HG03469 (cell line): ENCODE data around the gene NUDT7.

Experiments
- ATAC-seq: cut with Tn5 transposase; IDR thresholded peaks from one replicate; pipeline ENCODE4 v1.9.1; 2021; ENCODE audit warnings: mild to moderate bottlenecking, moderate library complexity, moderate number of reproducible peaks; ENCODE audit not compliant: unreplicated experiment

Gene NUDT7

GRCh38 chr16:77723108-77723514 lies 797 bp downstream of the NUDT7 start:
- no peak for ATAC-seq

DNA sequence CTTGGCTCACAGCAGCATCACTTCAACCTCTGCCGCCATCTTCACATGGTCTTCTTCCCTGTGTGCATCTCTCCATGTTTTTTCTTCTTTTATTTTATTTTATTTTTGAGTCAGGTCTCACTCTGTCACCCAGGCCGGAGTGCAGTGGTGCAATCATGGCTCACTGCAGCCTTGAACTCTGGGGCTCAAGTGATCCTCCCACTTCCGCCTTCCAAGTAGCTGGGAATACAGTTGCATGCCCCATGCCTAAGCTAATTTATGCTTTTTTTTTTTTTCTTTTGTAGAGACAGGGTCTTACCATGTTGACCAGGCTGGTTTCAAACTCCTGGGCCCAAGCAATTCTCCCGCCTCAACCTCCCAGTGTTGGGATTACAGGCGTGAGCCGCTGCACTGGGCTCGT lies 1.9 kb downstream of the NUDT7 start:
- ATAC-seq, result no peak

DNA sequence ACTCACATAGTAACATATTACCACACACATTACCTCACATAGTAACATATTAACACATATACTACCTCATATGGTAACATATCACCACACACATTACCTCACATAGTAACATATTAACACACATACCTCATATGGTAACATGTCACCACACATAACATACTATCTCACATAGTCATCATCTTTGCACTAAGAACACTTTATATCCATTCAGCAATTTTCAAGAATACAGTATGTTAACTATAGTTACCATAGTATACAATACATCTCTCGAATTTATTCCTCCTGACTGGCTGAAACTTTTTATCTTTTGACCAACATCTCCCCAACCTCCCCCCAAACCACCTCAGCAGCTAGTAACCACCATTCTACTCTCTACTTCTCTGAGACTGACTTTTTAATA lies 7.6 kb downstream of the NUDT7 start:
- no peak for ATAC-seq

DNA sequence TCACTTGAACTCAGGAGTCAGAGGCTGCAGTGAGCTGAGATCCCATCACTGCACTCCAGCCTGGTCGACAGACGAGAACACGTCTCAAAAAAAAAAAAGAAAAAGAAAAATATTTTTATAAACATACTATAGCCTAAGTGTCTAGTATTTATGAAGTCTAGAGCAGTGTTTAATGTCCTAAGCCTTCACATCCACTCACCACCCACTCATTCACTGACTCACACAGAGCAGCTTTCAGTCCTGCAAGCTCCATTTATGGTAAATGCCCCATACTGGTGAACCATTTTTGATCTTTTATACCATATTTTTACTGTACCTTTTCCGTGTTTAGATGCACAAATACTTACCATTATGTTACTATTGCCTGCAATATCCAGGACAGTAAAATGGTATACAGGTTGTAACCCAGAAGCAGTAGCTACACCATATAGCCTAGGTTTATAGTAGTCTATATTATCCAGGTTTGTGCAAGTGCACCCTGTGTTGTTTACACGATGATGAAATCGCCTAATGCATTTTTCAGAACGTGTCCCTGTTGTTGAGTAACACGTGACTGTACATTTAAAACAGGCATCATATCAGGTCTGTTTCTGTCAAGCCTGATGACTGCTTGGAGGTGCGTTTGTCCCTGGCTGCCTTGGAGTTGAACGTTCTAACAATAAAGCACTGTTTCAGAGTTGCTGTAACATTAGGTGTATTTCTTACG lies 10.1 kb downstream of the NUDT7 start:
- ATAC-seq, result no peak

- ATAC-seq, result no peak
These were observed 14.6 kb downstream of the NUDT7 start for GRCh38 chr16:77736879-77737278.

DNA sequence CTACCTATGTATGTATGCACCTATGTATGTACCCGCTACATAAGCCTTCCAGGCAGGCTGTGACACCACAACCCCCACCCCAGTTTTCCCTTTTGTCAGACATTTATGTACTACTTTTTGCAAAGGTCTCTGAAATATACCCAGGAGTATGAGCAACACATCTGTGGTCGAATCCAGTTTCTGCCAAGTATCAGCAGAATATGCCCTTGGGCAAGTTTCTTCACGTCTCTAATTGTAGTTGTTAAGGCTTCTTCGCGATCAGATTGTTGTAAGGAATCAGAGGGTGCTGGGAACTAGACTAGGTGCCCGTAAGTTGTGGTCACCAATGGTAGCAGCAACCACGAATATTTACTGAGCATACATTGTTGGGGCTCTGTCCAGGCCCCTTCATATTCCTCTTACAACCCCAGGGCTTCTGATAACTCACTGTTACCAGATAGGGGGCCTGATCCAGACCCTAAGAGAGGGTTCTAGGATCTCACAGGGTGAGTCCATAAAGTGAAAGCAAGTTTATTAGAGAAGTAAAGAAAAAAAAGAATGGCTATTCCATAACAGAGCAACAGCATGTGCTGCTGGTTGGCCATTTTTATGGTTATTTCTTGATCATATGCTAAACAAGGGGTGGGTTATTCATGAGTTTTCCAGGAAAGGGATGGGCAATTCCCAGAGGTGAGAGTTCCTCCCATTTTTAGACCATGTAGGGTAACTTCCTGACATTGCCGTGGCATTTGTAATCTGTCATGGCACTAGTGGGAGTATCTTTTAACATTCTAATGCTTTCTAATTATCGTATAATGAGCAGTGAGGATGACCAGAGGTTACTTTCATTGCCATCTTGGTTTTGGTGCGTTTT lies 16.6 kb downstream of the NUDT7 start:
- no peak for ATAC-seq

DNA sequence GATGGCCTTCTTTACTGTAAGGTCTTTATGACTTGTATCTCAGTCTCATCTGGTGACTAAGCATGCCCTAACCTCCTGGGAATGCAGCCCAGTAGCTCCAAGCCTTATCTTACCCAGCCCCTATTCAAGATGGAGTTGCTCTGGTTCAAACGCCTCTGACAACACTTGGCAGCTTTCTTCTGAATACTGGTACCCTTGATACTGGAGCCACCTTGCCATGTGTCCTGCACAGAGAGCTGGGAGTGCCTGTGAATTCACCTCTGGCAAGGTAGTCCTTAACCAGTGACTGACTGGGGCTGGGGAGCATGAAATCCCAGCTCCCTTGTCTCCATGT lies 17.2 kb downstream of the NUDT7 start:
- ATAC-seq, result no peak

- ATAC-seq, result no peak
These were observed 21.8 kb downstream of the NUDT7 start for GRCh38 chr16:77744141-77744540.

DNA sequence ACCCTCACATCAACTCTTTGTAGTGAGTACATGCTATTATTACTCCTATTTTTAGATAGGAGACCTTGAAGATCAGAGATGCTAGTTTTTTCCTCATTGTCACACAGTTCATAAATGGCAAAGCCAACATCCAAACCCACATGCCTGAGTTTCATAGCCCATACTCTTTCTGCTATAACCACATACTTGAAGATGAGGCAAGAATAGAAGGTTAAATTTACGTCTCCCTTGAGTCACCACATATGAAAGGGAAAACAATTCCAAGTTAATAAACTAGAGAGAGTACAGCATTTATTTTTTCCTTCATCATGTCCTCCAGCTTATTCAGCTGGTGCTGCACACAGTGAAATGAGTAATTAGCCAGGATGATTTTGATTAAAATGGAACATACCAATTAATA lies 23.7 kb downstream of the NUDT7 start:
- ATAC-seq, result no peak

DNA sequence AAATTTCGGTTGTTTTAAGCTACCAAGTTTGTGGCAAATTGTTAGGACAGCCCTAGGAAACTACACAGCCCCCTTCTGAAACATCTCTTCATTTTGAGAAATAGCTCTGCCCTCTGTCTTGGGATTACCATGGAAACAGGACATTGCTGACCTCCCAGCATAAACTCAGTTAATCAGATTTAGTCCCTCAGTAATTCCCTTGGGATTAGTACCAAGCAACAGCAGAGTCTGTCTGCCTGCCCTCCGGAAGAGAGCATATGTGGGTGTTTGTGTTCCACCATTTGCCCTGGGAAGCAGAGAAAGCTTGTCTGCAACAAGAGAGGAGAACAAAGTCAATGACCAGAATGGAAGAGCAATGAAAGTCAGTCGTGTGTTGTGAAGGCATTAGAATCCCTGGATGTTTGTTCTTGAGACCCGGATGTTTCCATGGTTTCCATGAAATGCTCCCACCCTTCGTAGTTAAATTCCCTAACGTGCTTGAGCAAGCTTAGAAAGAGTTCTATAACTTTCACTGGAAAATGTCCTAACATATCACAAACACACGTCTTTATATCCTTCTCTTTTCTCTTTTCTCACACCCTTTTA lies 26.2 kb downstream of the NUDT7 start:
- no peak for ATAC-seq

GRCh38 chr16:77749415-77749814 lies 27.1 kb downstream of the NUDT7 start:
- no peak for ATAC-seq

- ATAC-seq, result no peak
These were observed 35.7 kb downstream of the NUDT7 start for GRCh38 chr16:77758046-77758445.

- no peak for ATAC-seq
These were observed 36.2 kb downstream of the NUDT7 start for GRCh38 chr16:77758508-77758907.

DNA sequence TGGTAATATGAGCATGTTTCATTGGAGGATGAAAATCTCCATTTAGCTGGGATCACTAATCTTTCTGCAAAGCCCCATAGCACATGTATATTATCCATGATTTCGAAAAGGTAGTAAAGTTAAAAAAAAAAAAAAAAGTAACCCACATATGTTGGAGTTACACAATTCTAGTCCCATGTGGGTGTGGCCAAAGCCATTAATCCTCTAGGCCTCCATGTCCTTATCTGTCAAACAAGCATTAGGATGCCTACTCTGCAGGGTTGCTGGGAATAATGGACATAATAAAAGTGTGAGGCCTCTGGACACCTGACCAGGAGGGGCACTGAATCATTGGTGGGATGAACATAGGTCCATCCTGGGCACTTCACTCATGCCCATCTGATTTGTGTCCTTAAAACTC lies 36.9 kb downstream of the NUDT7 start:
- ATAC-seq, result no peak

DNA sequence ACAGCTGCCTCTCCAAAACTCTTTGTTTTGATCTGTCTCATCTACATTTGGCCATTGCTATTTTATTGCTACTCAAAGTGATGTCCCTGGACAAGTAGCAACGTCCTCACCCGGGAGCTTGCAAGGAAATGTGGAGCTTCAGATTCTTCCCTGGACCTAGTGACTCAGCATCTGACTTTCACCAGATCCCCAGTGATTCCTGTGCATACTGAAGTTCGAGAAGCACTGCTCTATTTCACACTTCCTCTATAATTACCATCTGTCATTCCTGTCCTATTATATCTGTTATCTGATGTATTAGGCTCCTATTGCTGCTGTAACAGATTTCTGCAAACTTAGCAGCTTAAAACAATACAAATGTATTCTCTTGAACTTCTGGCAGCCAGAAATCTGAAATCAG lies 37.5 kb downstream of the NUDT7 start:
- ATAC-seq, result no peak

- no peak for ATAC-seq
These were observed 38.5 kb downstream of the NUDT7 start for GRCh38 chr16:77760800-77761199.

DNA sequence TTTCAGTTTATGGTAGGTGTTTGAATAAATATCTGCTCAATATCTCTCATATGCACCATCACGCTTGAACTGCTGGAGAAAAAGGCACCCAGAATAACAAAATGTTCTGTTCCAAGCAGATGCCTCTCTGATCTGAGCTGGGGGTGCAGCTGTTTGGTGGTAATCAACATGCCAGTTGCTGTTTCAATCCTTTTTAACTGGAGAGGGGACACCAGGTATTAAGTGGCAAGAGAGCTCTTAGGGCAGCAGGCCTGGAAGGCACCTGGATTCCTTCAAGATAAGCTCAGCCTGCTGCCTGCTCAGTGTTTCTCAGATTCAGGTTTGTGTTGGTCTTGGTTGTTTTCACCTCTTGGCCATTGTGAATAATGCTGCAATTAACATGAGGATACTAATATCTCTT lies 38.9 kb downstream of the NUDT7 start:
- no peak for ATAC-seq

DNA sequence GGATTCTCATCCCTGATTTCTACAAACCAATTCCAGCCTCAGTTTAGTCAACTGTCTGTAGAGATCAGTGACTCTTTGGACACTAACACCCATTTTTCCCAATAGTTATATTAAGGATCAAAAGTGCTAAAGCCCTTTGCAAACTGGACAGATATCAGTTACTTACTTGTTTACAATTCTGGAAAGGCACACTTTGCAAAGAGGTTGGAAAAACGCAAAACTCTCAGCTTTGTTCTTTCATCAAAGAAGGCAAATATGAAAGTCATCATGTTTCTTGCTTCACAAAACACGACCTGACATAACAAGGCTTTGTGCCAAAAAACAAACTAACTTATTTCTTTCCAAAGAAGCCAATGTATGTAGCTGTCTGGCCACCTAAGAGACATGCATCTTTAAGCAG lies 39.9 kb downstream of the NUDT7 start:
- ATAC-seq, result no peak

DNA sequence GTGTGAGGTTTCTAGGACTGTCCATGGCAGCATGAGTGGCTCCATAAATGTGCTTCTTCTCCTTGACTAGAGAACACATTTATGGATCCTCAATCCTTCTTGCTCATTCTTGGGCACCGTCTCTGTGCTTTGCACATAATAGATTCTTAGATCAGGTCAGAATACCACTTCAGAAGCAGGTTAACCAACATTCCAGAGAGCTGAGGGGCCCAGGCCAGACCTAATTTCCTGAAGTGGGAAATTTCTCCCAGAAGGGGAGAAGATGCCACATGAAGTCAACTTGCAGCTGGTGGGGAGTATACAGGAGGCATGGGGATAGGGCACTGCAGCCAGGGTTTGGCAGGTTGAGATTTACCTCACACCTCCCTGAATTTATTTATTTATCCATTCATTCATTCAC lies 41.7 kb downstream of the NUDT7 start:
- ATAC-seq, result no peak

DNA sequence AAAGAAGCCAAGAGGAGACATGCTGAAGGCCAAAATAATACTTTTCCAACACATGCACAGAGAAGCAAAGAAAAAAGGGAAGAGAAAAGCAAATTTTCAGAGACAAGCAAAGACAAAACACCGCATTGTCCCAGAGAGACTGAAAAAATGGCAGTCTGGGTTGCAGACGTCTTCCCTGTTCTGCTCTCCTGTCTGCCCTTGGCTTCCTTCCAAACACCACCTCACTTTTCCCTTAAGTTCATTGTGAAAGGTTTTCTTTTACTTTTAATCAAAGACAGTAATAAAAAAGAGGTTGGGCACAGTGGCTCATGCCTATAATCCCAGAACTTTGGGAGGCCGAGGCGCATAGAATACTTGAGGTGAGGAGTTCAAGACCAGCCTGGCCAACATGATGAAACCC lies 44.9 kb downstream of the NUDT7 start:
- ATAC-seq, result no peak

DNA sequence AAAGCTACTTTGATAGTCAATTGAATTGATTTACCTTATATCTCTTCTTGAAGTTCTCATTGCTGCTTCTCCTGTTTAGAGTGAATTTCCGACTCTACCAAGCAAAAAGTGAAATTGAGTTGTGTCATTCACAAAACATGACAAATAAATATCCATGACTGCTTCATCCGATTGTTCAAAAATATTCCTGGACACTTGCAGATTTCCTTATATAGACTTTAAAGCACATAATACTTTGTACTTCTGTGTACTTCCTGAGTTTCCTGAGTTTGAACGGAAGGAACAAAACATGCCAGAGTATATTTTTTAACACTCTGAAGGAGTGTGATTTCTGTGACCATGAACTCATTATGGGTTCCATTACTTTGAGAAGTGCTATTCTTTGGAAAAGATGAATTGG lies 45.5 kb downstream of the NUDT7 start:
- ATAC-seq, result no peak
